ENCODE measurements around the gene LAMTOR4. TPM values are rescaled to one million over a fixed set of nuclear protein-coding genes. Genes with fewer than 3 reads are reported as not detected.

The LAMTOR4 gene
- total RNA-seq, 1 experiment from 2014 or later, result 107 TPM

DNA sequence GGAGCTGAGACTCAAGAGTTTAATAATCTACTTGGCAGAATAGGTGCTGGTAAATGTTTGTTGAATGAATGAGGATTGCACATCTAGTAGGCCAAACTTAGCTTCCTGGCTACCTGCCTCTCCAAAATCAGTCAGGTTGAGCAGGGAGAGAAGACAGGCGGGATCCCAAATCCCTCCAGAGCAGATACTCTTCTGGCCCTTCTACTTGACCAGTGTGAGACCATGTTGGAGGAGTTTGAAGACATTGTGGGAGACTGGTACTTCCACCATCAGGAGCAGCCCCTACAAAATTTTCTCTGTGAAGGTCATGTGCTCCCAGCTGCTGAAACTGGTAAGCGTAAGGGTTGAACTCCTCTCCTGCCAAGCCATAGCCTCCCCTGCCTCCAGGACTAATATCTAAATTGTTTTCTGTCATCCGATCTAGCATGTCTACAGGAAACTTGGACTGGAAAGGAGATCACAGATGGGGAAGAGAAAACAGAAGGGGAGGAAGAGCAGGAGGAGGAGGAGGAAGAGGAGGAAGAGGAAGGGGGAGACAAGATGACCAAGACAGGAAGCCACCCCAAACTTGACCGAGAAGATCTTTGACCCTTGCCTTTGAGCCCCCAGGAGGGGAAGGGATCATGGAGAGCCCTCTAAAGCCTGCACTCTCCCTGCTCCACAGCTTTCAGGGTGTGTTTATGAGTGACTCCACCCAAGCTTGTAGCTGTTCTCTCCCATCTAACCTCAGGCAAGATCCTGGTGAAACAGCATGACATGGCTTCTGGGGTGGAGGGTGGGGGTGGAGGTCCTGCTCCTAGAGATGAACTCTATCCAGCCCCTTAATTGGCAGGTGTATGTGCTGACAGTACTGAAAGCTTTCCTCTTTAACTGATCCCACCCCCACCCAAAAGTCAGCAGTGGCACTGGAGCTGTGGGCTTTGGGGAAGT is 24.2 kb upstream of the LAMTOR4 start:
- Histone ChIP-seq H3F3A (ENCODE audit: low read length, unreplicated experiment) (no peaks in the 10 kb centered on the region), H3K4me3 (ENCODE audit: low read length) (no peak overlapping the region), H3K4me1 (ENCODE audit: insufficient read depth, low read length) (peaks cover 12% of the 10 kb centered on the region; the same call in 1 of the 2 replicates), H3K9ac (ENCODE audit: low read length) (no peak overlapping the region), H3K36me3 (ENCODE audit: low read depth, low read length) (no peaks in the 10 kb centered on the region), H3K27me3 (ENCODE audit: low read length) (no peaks in the 10 kb centered on the region), H3K4me2 (ENCODE audit: low read length) (no peak overlapping the region), H4K20me1 (ENCODE audit: low read length) (no peaks in the 10 kb centered on the region), H3K27ac (ENCODE audit: low read length) (no peak overlapping the region), H3K9me3 (ENCODE audit: low read length) (no peaks in the 10 kb centered on the region), H3K9me2 (replicated peaks; ENCODE audit: low read length) (no peaks in the 10 kb centered on the region), H2AFZ (ENCODE audit: low read length) (no peak overlapping the region), H3K79me2 (ENCODE audit: low read length) (0 out of 2 replicates have a peak, but pooled peaks cover 10% of the 10 kb centered on the region)
- DNase-seq (no peak), ATAC-seq (no peak)
- TF ChIP-seq EZH2phosphoT487 (IDR thresholded peaks at IDR 0.05; ENCODE audit: borderline replicate concordance, low read length) (no peak), EZH2 (IDR thresholded peaks at IDR 0.05; ENCODE audit: low read length, unreplicated experiment) (no peak)
- TF ChIP-seq, protein P1, sequence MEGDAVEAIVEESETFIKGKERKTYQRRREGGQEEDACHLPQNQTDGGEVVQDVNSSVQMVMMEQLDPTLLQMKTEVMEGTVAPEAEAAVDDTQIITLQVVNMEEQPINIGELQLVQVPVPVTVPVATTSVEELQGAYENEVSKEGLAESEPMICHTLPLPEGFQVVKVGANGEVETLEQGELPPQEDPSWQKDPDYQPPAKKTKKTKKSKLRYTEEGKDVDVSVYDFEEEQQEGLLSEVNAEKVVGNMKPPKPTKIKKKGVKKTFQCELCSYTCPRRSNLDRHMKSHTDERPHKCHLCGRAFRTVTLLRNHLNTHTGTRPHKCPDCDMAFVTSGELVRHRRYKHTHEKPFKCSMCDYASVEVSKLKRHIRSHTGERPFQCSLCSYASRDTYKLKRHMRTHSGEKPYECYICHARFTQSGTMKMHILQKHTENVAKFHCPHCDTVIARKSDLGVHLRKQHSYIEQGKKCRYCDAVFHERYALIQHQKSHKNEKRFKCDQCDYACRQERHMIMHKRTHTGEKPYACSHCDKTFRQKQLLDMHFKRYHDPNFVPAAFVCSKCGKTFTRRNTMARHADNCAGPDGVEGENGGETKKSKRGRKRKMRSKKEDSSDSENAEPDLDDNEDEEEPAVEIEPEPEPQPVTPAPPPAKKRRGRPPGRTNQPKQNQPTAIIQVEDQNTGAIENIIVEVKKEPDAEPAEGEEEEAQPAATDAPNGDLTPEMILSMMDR (conservative IDR thresholded peaks at IDR 0.05; ENCODE audit: low read depth, low read length), result no peak
- POLR2A ChIA-PET (ENCODE audit: unreplicated experiment), result no interaction called here
- CTCF ChIA-PET, result no interaction called here
- no TSS peak for BruUV-seq (replicated peaks)
- intact Hi-C loops (cut with micrococcal nuclease), result loop anchor here (5.0 kb wide), 1 partner anchor 42 kb away; the partner anchor contains the start of gene ZNF3

DNA sequence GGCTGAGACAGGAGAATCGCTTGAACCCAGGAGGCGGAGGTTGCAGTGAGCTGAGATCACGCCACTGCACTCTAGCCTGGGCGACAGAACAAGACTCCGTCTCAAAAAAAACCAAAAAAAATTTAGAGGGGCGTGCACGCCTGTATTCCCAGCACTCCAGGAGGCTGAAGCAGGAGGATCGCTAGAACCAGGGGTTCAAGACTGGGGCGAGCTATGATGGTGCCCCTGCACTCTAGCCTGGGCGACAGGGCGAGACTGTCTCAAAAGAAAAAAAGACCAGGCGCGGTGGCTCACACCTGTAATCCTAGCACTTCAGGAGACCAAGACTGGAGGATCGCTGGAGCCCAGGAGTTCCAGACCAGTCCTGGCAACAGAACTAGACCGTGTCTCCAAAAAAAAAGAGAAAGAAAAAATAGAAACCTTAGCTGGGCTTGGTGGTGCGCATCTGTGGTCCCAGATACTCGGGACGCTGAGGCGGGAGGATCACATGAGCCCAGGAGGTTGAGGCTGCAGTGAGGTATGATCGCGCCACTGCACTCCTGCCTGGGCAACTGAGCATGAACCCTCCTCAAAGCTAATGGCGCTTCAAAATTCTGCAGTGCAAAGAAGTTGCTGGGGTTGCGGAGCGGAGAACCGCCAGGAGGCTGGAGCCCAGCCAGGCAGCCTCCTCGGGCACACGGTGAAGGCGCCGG is 22.3 kb upstream of the LAMTOR4 start:
- no peaks in the 10 kb centered on the region for H3K9me2 ChIP-seq (replicated peaks; ENCODE audit: low read length)
- intact Hi-C loops (cut with micrococcal nuclease), result loop anchor here (1.0 to 5.0 kb wide), 2 partner anchors 25 to 44 kb away; partner anchors contain the start of genes AP4M1, MCM7 and ZNF3
- TSS peak; percentile 79 for BruUV-seq (replicated peaks)
- ATAC-seq, result no peak; the same call in 1 of the 2 replicates
- ChIA-PET POLR2A (ENCODE audit: unreplicated experiment) (interaction anchor here (0.6 kb wide), 3 partner anchors 22 to 85 kb away, joined by 3 to 6 read pairs (median 5); partner anchors contain the start of gene AP4M1), CTCF (interaction anchor here (0.6 to 0.8 kb wide), 2 partner anchors 24 to 62 kb away, joined by 4 to 5 read pairs; no protein-coding TSS in a partner anchor)
- peak overlapping the region; percentile 93 for H3K4me2 ChIP-seq (ENCODE audit: low read length)
- peak overlapping the region; percentile 92 for H3K27ac ChIP-seq (ENCODE audit: low read length)
- H3K4me3 ChIP-seq (ENCODE audit: low read length), result peak overlapping the region; percentile 80
- no peaks in the 10 kb centered on the region for H3F3A ChIP-seq (ENCODE audit: low read length, unreplicated experiment)
- no peak for DNase-seq
- 0 out of 2 replicates have a peak, but pooled peaks cover 4% of the 10 kb centered on the region for H3K4me1 ChIP-seq (ENCODE audit: insufficient read depth, low read length)
- H3K79me2 ChIP-seq (ENCODE audit: low read length), result 0 out of 2 replicates have a peak, but pooled peaks cover 5% of the 10 kb centered on the region
- no peaks in the 10 kb centered on the region for H3K27me3 ChIP-seq (ENCODE audit: low read length)
- peak overlapping the region; percentile 84 for H2AFZ ChIP-seq (ENCODE audit: low read length)
- no peaks in the 10 kb centered on the region for H3K9me3 ChIP-seq (ENCODE audit: low read length)
- no peaks in the 10 kb centered on the region for H4K20me1 ChIP-seq (ENCODE audit: low read length)
- H3K36me3 ChIP-seq (ENCODE audit: low read depth, low read length), result no peaks in the 10 kb centered on the region
- peak overlapping the region; percentile 91 for H3K9ac ChIP-seq (ENCODE audit: low read length)
- TF ChIP-seq EZH2phosphoT487 (IDR thresholded peaks at IDR 0.05; ENCODE audit: borderline replicate concordance, low read length), result no peak
- TF ChIP-seq, protein P1 (conservative IDR thresholded peaks at IDR 0.05; ENCODE audit: low read depth, low read length), result no peak
- TF ChIP-seq EZH2 (IDR thresholded peaks at IDR 0.05; ENCODE audit: low read length, unreplicated experiment), result no peak
